ENCODE measurements around the gene NET1.

NET1 gene

GRCh38 chr10:5502061-5502521 is 89.7 kb downstream of the NET1 start:
- Histone ChIP-seq H3K9me3 (ENCODE audit: insufficient read depth, low read length) (no peaks in the 10 kb centered on the region), H3K36me3 (replicated peaks; ENCODE audit: low read depth, low read length) (no peaks in the 10 kb centered on the region), H3K4me3 (ENCODE audit: low read length) (no peak overlapping the region), H2AFZ (ENCODE audit: low read depth, low read length) (no peak overlapping the region), H3K79me2 (ENCODE audit: low read length) (no peaks in the 10 kb centered on the region), H3K9ac (ENCODE audit: low read length) (no peak overlapping the region), H3K27ac (ENCODE audit: low read length) (no peak overlapping the region), H3K4me1 (ENCODE audit: low read length) (no peaks in the 10 kb centered on the region), H4K20me1 (ENCODE audit: insufficient read depth, low read length) (no peaks in the 10 kb centered on the region), H3K27me3 (ENCODE audit: low read depth, low read length) (peaks cover 19% of the 10 kb centered on the region), H3K4me2 (ENCODE audit: low read length) (no peak overlapping the region)
- TF ChIP-seq CTCF (IDR thresholded peaks at IDR 0.05; ENCODE audit: low read depth, low read length) (no peak), EZH2phosphoT487 (IDR thresholded peaks at IDR 0.05; ENCODE audit: low read depth) (no peak)

GRCh38 chr10:5502571-5503476 is 90.5 kb downstream of the NET1 start:
- H3K27ac ChIP-seq (ENCODE audit: low read length): no peak overlapping the region
- no peak overlapping the region for H3K9ac ChIP-seq (ENCODE audit: low read length)
- H3K4me1 ChIP-seq (ENCODE audit: low read length): no peaks in the 10 kb centered on the region
- H3K4me3 ChIP-seq (ENCODE audit: low read length): no peak overlapping the region
- TF ChIP-seq EZH2phosphoT487 (IDR thresholded peaks at IDR 0.05; ENCODE audit: low read depth): no peak
- no peak for TF ChIP-seq CTCF (IDR thresholded peaks at IDR 0.05; ENCODE audit: low read depth, low read length)
- no peaks in the 10 kb centered on the region for H4K20me1 ChIP-seq (ENCODE audit: insufficient read depth, low read length)
- H2AFZ ChIP-seq (ENCODE audit: low read depth, low read length): no peak overlapping the region
- H3K27me3 ChIP-seq (ENCODE audit: low read depth, low read length): peaks cover 19% of the 10 kb centered on the region
- H3K36me3 ChIP-seq (replicated peaks; ENCODE audit: low read depth, low read length): no peaks in the 10 kb centered on the region
- no peaks in the 10 kb centered on the region for H3K9me3 ChIP-seq (ENCODE audit: insufficient read depth, low read length)
- no peaks in the 10 kb centered on the region for H3K79me2 ChIP-seq (ENCODE audit: low read length)
- H3K4me2 ChIP-seq (ENCODE audit: low read length): no peak overlapping the region

GRCh38 chr10:5503477-5503835 is 91.1 kb downstream of the NET1 start:
- H3K4me2 ChIP-seq (ENCODE audit: low read length): no peak overlapping the region
- H3K36me3 ChIP-seq (replicated peaks; ENCODE audit: low read depth, low read length): no peaks in the 10 kb centered on the region
- no peak overlapping the region for H3K4me3 ChIP-seq (ENCODE audit: low read length)
- H3K27me3 ChIP-seq (ENCODE audit: low read depth, low read length): peaks cover 19% of the 10 kb centered on the region
- no peak for TF ChIP-seq CTCF (IDR thresholded peaks at IDR 0.05; ENCODE audit: low read depth, low read length)
- TF ChIP-seq EZH2phosphoT487 (IDR thresholded peaks at IDR 0.05; ENCODE audit: low read depth): no peak
- H3K9me3 ChIP-seq (ENCODE audit: insufficient read depth, low read length): no peaks in the 10 kb centered on the region
- H3K9ac ChIP-seq (ENCODE audit: low read length): no peak overlapping the region
- H3K27ac ChIP-seq (ENCODE audit: low read length): no peak overlapping the region
- H4K20me1 ChIP-seq (ENCODE audit: insufficient read depth, low read length): no peaks in the 10 kb centered on the region
- H3K79me2 ChIP-seq (ENCODE audit: low read length): no peaks in the 10 kb centered on the region
- H2AFZ ChIP-seq (ENCODE audit: low read depth, low read length): no peak overlapping the region
- H3K4me1 ChIP-seq (ENCODE audit: low read length): no peaks in the 10 kb centered on the region

- H3K4me2 ChIP-seq (ENCODE audit: low read length): no peak overlapping the region
- peaks cover 19% of the 10 kb centered on the region for H3K27me3 ChIP-seq (ENCODE audit: low read depth, low read length)
- H3K9me3 ChIP-seq (ENCODE audit: insufficient read depth, low read length): no peaks in the 10 kb centered on the region
- H3K36me3 ChIP-seq (replicated peaks; ENCODE audit: low read depth, low read length): no peaks in the 10 kb centered on the region
- no peaks in the 10 kb centered on the region for H3K79me2 ChIP-seq (ENCODE audit: low read length)
- H2AFZ ChIP-seq (ENCODE audit: low read depth, low read length): no peak overlapping the region
- no peak overlapping the region for H3K9ac ChIP-seq (ENCODE audit: low read length)
- H3K4me3 ChIP-seq (ENCODE audit: low read length): no peak overlapping the region
- H3K27ac ChIP-seq (ENCODE audit: low read length): no peak overlapping the region
- H3K4me1 ChIP-seq (ENCODE audit: low read length): no peaks in the 10 kb centered on the region
- TF ChIP-seq CTCF (IDR thresholded peaks at IDR 0.05; ENCODE audit: low read depth, low read length) (no peak), EZH2phosphoT487 (IDR thresholded peaks at IDR 0.05; ENCODE audit: low read depth) (no peak)
- H4K20me1 ChIP-seq (ENCODE audit: insufficient read depth, low read length): no peaks in the 10 kb centered on the region
Observed at GRCh38 chr10:5504146-5505072, 92.1 kb downstream of the NET1 start.
